ENCODE measurements around the gene DCDC1.

DCDC1 gene

GRCh38 chr11:30821438-30821965 lies 548.0 kb downstream of the DCDC1 start:
- Mint-ChIP-seq H3K9me3 (no peaks in the 10 kb centered on the region), H3K36me3 (ENCODE audit: low read depth) (no peaks in the 10 kb centered on the region), H3K27ac (no peak overlapping the region), H3K4me3 (no peak overlapping the region), H3K4me1 (peaks cover 9% of the 10 kb centered on the region), H3K27me3 (ENCODE audit: low read depth) (no peaks in the 10 kb centered on the region)
- TF ChIP-seq, protein P1, sequence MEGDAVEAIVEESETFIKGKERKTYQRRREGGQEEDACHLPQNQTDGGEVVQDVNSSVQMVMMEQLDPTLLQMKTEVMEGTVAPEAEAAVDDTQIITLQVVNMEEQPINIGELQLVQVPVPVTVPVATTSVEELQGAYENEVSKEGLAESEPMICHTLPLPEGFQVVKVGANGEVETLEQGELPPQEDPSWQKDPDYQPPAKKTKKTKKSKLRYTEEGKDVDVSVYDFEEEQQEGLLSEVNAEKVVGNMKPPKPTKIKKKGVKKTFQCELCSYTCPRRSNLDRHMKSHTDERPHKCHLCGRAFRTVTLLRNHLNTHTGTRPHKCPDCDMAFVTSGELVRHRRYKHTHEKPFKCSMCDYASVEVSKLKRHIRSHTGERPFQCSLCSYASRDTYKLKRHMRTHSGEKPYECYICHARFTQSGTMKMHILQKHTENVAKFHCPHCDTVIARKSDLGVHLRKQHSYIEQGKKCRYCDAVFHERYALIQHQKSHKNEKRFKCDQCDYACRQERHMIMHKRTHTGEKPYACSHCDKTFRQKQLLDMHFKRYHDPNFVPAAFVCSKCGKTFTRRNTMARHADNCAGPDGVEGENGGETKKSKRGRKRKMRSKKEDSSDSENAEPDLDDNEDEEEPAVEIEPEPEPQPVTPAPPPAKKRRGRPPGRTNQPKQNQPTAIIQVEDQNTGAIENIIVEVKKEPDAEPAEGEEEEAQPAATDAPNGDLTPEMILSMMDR (IDR thresholded peaks at IDR 0.05; ENCODE audit: unreplicated experiment in 3 of 3): no peak

- H3K4me3 Mint-ChIP-seq: no peak overlapping the region
- no peaks in the 10 kb centered on the region for H3K36me3 Mint-ChIP-seq (ENCODE audit: low read depth)
- peaks cover 17% of the 10 kb centered on the region for H3K4me1 Mint-ChIP-seq
- TF ChIP-seq, protein P1 (IDR thresholded peaks at IDR 0.05; ENCODE audit: unreplicated experiment in 3 of 3): no peak
- no peak overlapping the region for H3K27ac Mint-ChIP-seq
- no peaks in the 10 kb centered on the region for H3K9me3 Mint-ChIP-seq
- no peaks in the 10 kb centered on the region for H3K27me3 Mint-ChIP-seq (ENCODE audit: low read depth)
These were observed 550.8 kb downstream of the DCDC1 start for GRCh38 chr11:30818721-30819120.

GRCh38 chr11:30816959-30817880 lies 552.3 kb downstream of the DCDC1 start:
- Mint-ChIP-seq H3K27me3 (ENCODE audit: low read depth) (no peaks in the 10 kb centered on the region), H3K9me3 (no peaks in the 10 kb centered on the region), H3K4me3 (no peak overlapping the region), H3K27ac (no peak overlapping the region), H3K36me3 (ENCODE audit: low read depth) (no peaks in the 10 kb centered on the region), H3K4me1 (peaks cover 17% of the 10 kb centered on the region)
- TF ChIP-seq, protein P1 (IDR thresholded peaks at IDR 0.05; ENCODE audit: unreplicated experiment in 3 of 3): no peak

DNA sequence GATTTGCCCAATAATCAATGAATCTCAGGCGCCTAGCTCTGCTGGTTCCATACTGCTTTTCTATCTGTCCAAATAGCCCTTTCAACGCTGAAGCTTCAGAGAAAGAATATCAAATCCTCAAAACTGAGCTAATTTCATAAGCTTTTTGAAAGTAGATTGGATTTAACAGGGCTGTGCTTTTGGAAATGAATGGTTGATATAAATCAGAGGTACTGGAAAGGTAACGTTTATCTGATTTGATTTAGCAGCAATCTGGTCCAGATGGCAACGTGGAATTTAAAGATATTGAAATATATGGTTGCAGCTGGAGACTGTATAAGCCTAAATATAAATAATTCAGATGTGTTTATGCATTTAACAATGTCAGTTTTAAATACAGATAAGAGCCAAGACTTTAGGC lies 553.9 kb downstream of the DCDC1 start:
- Mint-ChIP-seq H3K9me3 (no peaks in the 10 kb centered on the region), H3K4me3 (no peak overlapping the region), H3K4me1 (peaks cover 17% of the 10 kb centered on the region), H3K27ac (no peak overlapping the region), H3K36me3 (ENCODE audit: low read depth) (no peaks in the 10 kb centered on the region), H3K27me3 (ENCODE audit: low read depth) (no peaks in the 10 kb centered on the region)
- TF ChIP-seq, protein P1 (IDR thresholded peaks at IDR 0.05; ENCODE audit: unreplicated experiment in 3 of 3): no peak

GRCh38 chr11:30814737-30815136 lies 554.8 kb downstream of the DCDC1 start:
- no peaks in the 10 kb centered on the region for H3K27me3 Mint-ChIP-seq (ENCODE audit: low read depth)
- no peak overlapping the region for H3K4me3 Mint-ChIP-seq
- TF ChIP-seq, protein P1 (IDR thresholded peaks at IDR 0.05; ENCODE audit: unreplicated experiment in 3 of 3): no peak
- no peaks in the 10 kb centered on the region for H3K9me3 Mint-ChIP-seq
- no peak overlapping the region for H3K27ac Mint-ChIP-seq
- peaks cover 17% of the 10 kb centered on the region for H3K4me1 Mint-ChIP-seq
- no peaks in the 10 kb centered on the region for H3K36me3 Mint-ChIP-seq (ENCODE audit: low read depth)

All from nephron (organoid).